GM19099 (cell line): ENCODE data around the gene WDR48.

Source experiments
- POLR2A ChIP-seq: IDR thresholded peaks from 3 replicates; pipeline ENCODE4 v1.6.1; 2011; ENCODE audit warnings: low read depth; ENCODE audit not compliant: insufficient read length; ENCODE audit errors: extremely low read depth

The WDR48 gene

GRCh38 chr3:39118931-39119660 is 67.3 kb downstream of the WDR48 start:
- no peak for TF ChIP-seq POLR2A

GRCh38 chr3:39121621-39122020 is 69.8 kb downstream of the WDR48 start:
- no peak for TF ChIP-seq POLR2A

DNA sequence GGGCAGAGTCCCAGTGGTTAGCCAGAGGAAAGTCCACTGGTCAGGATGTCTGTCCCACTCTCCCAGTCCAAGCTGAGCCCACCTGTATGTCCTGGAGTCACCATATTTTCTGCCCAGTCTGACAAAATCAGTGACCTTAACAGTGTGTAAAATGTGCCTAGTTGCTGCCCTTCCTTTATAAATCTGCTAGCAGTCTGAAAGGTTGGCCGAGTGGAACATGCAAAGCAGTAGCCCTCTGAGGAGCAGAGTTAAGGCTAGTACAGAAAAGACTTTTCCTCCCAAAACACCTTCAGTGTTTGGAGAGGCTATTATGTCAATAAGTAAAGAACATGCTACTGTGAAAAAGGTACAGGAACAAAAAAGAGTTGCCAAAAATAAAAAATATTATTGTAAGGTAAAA is 71.0 kb downstream of the WDR48 start:
- no peak for TF ChIP-seq POLR2A

DNA sequence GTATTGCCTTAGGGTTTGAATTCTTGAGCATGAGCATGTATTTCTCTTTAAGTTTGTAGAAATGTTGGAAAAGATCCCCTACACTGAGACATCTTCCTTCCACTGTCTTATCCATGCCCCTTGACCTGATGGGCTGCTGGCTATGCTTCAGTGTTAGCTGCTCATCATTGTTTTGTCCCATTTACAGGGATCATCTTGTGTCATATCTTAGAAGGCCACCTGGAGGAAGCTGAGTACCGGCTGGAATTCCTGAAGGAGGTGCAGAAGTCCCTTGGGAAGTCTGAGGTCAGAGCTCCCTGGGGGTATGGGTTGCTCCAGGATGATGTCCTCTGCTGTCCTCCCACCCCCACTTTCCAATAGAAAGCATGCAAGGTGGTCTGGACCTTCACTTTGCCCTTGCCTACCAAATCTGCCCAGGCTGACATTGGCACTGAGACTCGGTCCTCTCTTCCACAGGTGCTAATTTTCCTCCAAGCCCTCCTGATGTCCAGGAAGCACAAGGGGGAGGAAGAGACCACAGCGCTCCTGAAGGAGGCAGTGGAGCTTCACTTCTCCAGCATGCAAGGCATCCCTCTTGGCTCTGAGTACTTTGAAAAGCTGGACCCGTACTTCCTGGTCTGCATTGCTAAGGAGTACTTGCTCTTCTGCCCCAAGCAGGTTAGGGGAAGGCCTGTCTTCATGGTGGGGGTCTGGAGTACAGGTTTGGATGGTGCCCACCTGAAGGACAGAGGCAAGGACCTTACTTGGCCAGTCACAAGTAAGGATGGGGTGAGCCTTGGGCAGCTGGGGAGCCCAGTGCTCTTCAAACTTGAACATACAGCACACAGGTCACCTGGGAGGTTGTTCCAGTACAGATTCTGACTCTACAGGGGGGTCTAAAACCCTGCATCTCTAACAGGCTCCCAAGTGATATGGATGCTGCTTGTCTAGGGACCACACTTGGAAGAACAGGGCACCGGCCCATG is 73.3 kb downstream of the WDR48 start:
- no peak for TF ChIP-seq POLR2A

- no peak for TF ChIP-seq POLR2A
Measured at GRCh38 chr3:39125841-39126500, 74.2 kb downstream of the WDR48 start.

DNA sequence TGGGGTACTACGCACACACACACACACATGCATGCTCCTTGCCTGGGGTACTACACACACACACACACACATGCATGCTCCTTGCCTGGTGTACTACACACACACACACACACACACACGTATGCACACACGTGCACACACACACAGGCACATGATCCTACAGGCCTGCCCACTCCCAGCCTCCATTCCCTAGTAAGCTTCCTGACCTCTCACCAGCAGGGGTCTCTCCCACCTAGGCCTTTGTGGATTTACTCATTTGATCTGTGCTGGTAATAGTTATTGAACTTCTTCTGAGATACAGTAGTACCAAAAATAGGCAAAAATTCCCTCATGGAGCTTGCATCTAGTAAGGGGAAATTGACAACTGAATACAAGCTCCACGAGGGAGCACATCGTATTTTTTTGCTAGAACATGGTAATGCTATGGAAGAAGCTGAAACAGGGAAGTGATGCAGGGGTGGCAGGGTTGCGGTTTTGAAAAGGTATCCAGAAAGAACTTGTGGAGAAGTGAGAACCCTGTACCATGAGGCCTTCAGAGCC is 74.8 kb downstream of the WDR48 start:
- TF ChIP-seq POLR2A: no peak

DNA sequence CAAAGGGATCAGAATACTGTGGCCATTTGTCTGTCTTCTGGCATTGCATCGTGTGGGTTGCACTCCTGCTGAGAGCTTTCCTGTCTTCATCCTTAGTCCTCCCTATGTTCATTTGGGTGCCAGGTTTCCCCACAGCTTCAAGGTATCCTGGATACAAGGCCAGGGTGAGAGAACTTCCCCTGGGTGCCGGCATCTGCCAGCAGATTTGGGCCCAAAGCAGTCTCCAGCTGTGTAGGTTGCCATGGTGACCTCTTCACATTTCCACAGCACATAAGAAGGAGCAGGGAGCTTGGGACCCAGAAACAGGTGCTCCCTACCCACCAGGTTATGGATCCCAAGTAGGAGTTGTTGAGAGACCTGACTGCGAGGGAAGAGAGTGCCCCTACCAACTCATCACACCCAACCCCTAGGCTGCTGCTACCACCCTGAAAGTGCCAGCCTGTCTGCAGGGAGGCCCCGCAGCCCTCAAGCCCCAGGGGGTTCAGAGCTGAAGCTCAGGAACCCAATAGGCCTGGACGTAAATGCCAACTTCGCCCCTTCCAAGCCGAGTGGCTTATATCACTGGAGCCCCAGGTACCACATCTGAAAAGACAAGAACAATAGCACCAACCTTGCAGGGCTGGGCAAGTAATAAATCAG is 75.6 kb downstream of the WDR48 start:
- no peak for TF ChIP-seq POLR2A

DNA sequence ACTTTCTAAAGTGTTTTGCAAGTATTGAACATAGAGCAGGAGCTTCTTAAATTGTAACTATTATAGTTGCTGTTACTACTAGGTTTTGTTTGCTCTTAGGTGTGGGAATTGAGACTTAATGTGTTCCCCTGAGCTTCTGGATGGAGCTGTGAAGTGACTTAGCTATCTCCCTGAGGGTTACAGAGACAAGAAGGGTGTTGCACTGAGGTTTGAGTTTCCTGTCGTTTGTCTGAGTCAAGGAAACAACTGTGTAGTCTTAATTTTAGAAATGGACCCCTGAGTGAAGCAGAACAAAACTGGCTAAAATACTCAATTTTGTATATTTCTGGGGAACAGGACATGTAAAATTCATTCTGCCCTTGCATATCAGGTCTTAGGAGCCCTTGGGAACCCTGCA is 76.1 kb downstream of the WDR48 start:
- no peak for TF ChIP-seq POLR2A

DNA sequence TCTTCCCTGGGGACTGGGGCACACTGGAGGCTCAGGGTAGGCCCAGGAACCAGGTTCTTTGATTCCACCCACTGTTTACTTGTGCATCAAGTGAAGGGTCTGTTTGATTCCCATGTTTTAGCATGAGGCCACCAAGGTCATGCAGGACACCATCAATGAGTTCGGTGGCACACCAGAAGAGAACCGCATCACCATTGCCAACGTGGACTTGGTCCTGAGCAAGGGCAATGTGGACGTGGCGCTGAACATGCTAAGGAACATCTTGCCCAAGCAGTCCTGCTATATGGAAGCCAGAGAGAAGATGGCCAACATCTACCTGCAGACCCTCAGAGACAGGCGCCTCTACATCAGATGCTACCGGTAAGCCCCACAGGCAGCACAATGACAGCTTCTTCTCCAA is 77.1 kb downstream of the WDR48 start:
- no peak for TF ChIP-seq POLR2A

- TF ChIP-seq POLR2A: no peak
Measured at GRCh38 chr3:39130026-39130425, 78.2 kb downstream of the WDR48 start.

- no peak for TF ChIP-seq POLR2A
Measured at GRCh38 chr3:39130693-39131265, 79.0 kb downstream of the WDR48 start.

- TF ChIP-seq POLR2A: no peak
Measured at GRCh38 chr3:39132096-39133092, 80.6 kb downstream of the WDR48 start.

DNA sequence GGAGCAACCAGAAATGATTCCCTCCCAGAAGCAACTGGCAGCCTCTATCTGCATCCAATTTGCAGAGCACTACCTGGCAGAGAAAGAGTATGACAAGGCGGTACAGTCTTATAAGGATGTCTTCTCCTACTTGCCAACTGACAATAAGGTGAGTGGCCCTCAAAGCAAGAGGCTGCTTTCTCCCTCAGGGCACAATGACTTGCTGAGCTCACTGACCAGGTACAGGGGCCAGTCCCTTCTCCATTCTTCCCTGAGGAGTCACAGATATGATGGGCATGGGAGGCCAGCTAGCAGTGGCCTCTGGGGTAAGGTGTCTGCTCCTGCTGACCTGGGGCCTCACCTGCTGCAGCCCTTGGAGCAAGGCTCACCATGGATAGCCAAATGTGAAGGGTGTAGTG is 81.3 kb downstream of the WDR48 start:
- TF ChIP-seq POLR2A: no peak
